KMS-11 (cell line): ENCODE data around the gene MUTYH.

Source experiments
- H2AFZ ChIP-seq: fragments of 200-600 bp; sonication (generic); 2 replicates; pipeline ENCODE4 v1.6.1; 2016; ENCODE audit warnings: antibody characterized with exemption, mixed run types, low read depth
- H3K27ac ChIP-seq: fragments of 200-600 bp; sonication (generic); 2 replicates; pipeline ENCODE4 v1.6.1; 2016; ENCODE audit warnings: mild to moderate bottlenecking, mixed run types
- H3K27me3 ChIP-seq: fragments of 200-600 bp; sonication (generic); 2 replicates; pipeline ENCODE4 v1.6.1; 2017; ENCODE audit warnings: mild to moderate bottlenecking, low read depth, mixed run types, moderate library complexity; ENCODE audit not compliant: insufficient read depth
- H3K36me3 ChIP-seq: fragments of 200-600 bp; sonication (generic); 2 replicates; pipeline ENCODE4 v1.6.1; 2017; ENCODE audit warnings: mild to moderate bottlenecking, mixed run types; ENCODE audit not compliant: insufficient read depth
- H3K4me1 ChIP-seq: fragments of 200-600 bp; sonication (generic); 2 replicates; pipeline ENCODE4 v1.6.1; 2016; ENCODE audit warnings: mild to moderate bottlenecking, low read depth, mixed run types; ENCODE audit not compliant: poor library complexity, severe bottlenecking
- H3K4me2 ChIP-seq: fragments of 200-600 bp; sonication (generic); 2 replicates; pipeline ENCODE4 v1.7.0; 2016; ENCODE audit warnings: mild to moderate bottlenecking, mixed run types
- H3K4me3 ChIP-seq: fragments of 200-600 bp; sonication (generic); IDR thresholded peaks from 2 replicates; pipeline ENCODE4 v1.6.1; 2017; ENCODE audit warnings: low read depth, low read length, mixed read lengths; ENCODE audit not compliant: insufficient read depth
- H3K79me2 ChIP-seq: fragments of 200-600 bp; sonication (generic); 2 replicates; pipeline ENCODE4 v1.6.1; 2016; ENCODE audit warnings: low read depth, mixed run types; ENCODE audit not compliant: insufficient read depth
- H3K9ac ChIP-seq: fragments of 200-600 bp; sonication (generic); 2 replicates; pipeline ENCODE4 v1.6.1; 2016; ENCODE audit warnings: mild to moderate bottlenecking, mixed run types
- H4K20me1 ChIP-seq: fragments of 200-600 bp; sonication (generic); 2 replicates; pipeline ENCODE4 v1.6.1; 2016; ENCODE audit warnings: mild to moderate bottlenecking, mixed run types; ENCODE audit not compliant: insufficient read depth
- CTCF ChIP-seq: fragments of 200-600 bp; sonication (generic); conservative IDR thresholded peaks from 2 replicates; pipeline ENCODE4 v1.6.1; 2017; ENCODE audit warnings: low read depth, mild to moderate bottlenecking, antibody characterized with exemption, low read length, moderate library complexity, mixed read lengths

The MUTYH gene

GRCh38 chr1:45375104-45376090 lies 35.2 kb upstream of the MUTYH start:
- H3K9ac ChIP-seq, result no peak overlapping the region
- H3K79me2 ChIP-seq, result no peaks in the 10 kb centered on the region
- no peak overlapping the region for H3K4me3 ChIP-seq
- peak; percentile 33 for TF ChIP-seq CTCF
- H3K27ac ChIP-seq, result no peak overlapping the region
- H3K36me3 ChIP-seq, result no peaks in the 10 kb centered on the region
- H3K27me3 ChIP-seq, result no peaks in the 10 kb centered on the region
- H3K4me2 ChIP-seq, result peak overlapping the region; percentile 46
- no peaks in the 10 kb centered on the region for H4K20me1 ChIP-seq
- H2AFZ ChIP-seq, result 0 out of 2 replicates have a peak overlapping the region, but pooled peaks have one; percentile 4
- peaks cover 35% of the 10 kb centered on the region for H3K4me1 ChIP-seq

- Histone ChIP-seq H3K4me3 (no peak overlapping the region), H3K4me1 (peaks cover 44% of the 10 kb centered on the region), H3K4me2 (no peak overlapping the region), H3K36me3 (no peaks in the 10 kb centered on the region), H3K27ac (no peak overlapping the region), H3K27me3 (no peaks in the 10 kb centered on the region), H3K79me2 (no peaks in the 10 kb centered on the region), H3K9ac (no peak overlapping the region), H4K20me1 (no peaks in the 10 kb centered on the region), H2AFZ (no peak overlapping the region)
- TF ChIP-seq CTCF, result no peak
Measured at GRCh38 chr1:45373573-45373972, 33.3 kb upstream of the MUTYH start.

- Histone ChIP-seq H3K36me3 (no peaks in the 10 kb centered on the region), H2AFZ (no peak overlapping the region), H3K9ac (no peak overlapping the region), H3K27ac (no peak overlapping the region), H3K79me2 (no peaks in the 10 kb centered on the region), H3K4me3 (no peak overlapping the region), H3K4me1 (peaks cover 36% of the 10 kb centered on the region), H3K27me3 (no peaks in the 10 kb centered on the region), H4K20me1 (no peaks in the 10 kb centered on the region), H3K4me2 (no peak overlapping the region)
- TF ChIP-seq CTCF, result no peak
Measured at GRCh38 chr1:45370575-45370974, 30.3 kb upstream of the MUTYH start.

- Histone ChIP-seq H3K79me2 (no peaks in the 10 kb centered on the region), H3K36me3 (no peaks in the 10 kb centered on the region), H3K4me1 (peaks cover 15% of the 10 kb centered on the region), H3K27ac (no peak overlapping the region), H3K4me2 (no peak overlapping the region), H4K20me1 (no peaks in the 10 kb centered on the region), H3K4me3 (no peak overlapping the region), H3K27me3 (no peaks in the 10 kb centered on the region), H2AFZ (no peak overlapping the region), H3K9ac (no peak overlapping the region)
- TF ChIP-seq CTCF, result no peak
Measured at GRCh38 chr1:45365051-45365450, 24.8 kb upstream of the MUTYH start.
